IMR-90 (cell line): ENCODE measurements around the gene FNDC10. TPM values are rescaled to one million over a fixed set of nuclear protein-coding genes. Genes with fewer than 3 reads are reported as not detected.

Source experiments
- ATAC-seq: fragments of 200-7000 bp; cut with Tn5 transposase; 2 replicates; pipeline ENCODE4 v1.9.1; 2020; ENCODE audit warnings: low read depth, mild to moderate bottlenecking, moderate library complexity
- BruUV-seq: library from RNA; stranded (reverse); fragments of 400-500 nt; replicated peaks from 2 replicates; lab custom pipeline; 2021; lab: Mats Ljungman, UMichigan
- CTCF ChIA-PET: fragments of 300-600 bp; formaldehyde crosslinking; extraction: SDS; loops from one replicate; lab custom pipeline; 2021; ENCODE audit warnings: antibody characterized with exemption; lab: Yijun Ruan, JAX
- POLR2A ChIA-PET: fragments of 300-600 bp; sonication (Branson Sonifier 250); formaldehyde crosslinking; loops from one replicate; lab custom pipeline; 2022; ENCODE audit warnings: antibody characterized with exemption; ENCODE audit not compliant: unreplicated experiment; lab: Charles Lee
- DNase-seq: peaks from one replicate; pipeline ENCODE4 v3.0.0; 2013
- H2AFZ ChIP-seq: replicated peaks from 2 replicates; pipeline ENCODE3; 2013; ENCODE audit warnings: low read length, mild to moderate bottlenecking; ENCODE audit not compliant: poor library complexity
- H2AK5ac ChIP-seq: 2 replicates; pipeline ENCODE4 v1.6.1; 2013; ENCODE audit warnings: low read depth, low read length, inconsistent platforms
- H2AK9ac ChIP-seq: replicated peaks from 2 replicates; pipeline ENCODE3; 2013; ENCODE audit warnings: mild to moderate bottlenecking, low read depth, low read length, moderate library complexity; ENCODE audit not compliant: poor library complexity
- H2BK120ac ChIP-seq: 2 replicates; pipeline ENCODE4 v1.6.1; 2013; ENCODE audit warnings: low read depth, low read length, inconsistent platforms
- H2BK15ac ChIP-seq: 3 replicates; pipeline ENCODE4 v1.6.1; 2013; ENCODE audit warnings: low read depth, low read length, inconsistent platforms
- H2BK20ac ChIP-seq: 2 replicates; pipeline ENCODE4 v1.6.1; 2013; ENCODE audit warnings: low read depth, mild to moderate bottlenecking, inconsistent platforms, low read length, moderate library complexity
- H2BK5ac ChIP-seq: 2 replicates; pipeline ENCODE4 v1.6.1; 2013; ENCODE audit warnings: mild to moderate bottlenecking, low read depth, low read length, inconsistent platforms; ENCODE audit not compliant: poor library complexity, severe bottlenecking
- H3K14ac ChIP-seq: replicated peaks from 2 replicates; pipeline ENCODE4 v1.6.1; 2013; ENCODE audit warnings: low read depth, low read length, inconsistent platforms
- H3K18ac ChIP-seq: 2 replicates; pipeline ENCODE4 v1.6.1; 2013; ENCODE audit warnings: low read depth, low read length, control low read depth
- H3K23ac ChIP-seq: 2 replicates; pipeline ENCODE4 v1.6.1; 2013; ENCODE audit warnings: low read depth, low read length, inconsistent platforms
- H3K27ac ChIP-seq: 2 replicates; pipeline ENCODE4 v1.5.1; 2013; ENCODE audit warnings: mild to moderate bottlenecking, control low read depth, low read length; ENCODE audit not compliant: insufficient read depth
- H3K27me3 ChIP-seq: 2 replicates; pipeline ENCODE4 v1.6.1; 2013; ENCODE audit warnings: low read length; ENCODE audit not compliant: control insufficient read depth, insufficient read depth
- H3K36me3 ChIP-seq: 2 replicates; pipeline ENCODE4 v1.6.1; 2013; ENCODE audit warnings: low read length, mixed read lengths; ENCODE audit not compliant: control insufficient read depth, insufficient read depth
- H3K4ac ChIP-seq: 2 replicates; pipeline ENCODE4 v1.6.1; 2013; ENCODE audit warnings: low read depth, low read length, inconsistent platforms
- H3K4me1 ChIP-seq: 2 replicates; pipeline ENCODE4 v1.6.1; 2013; ENCODE audit warnings: low read length, mixed read lengths; ENCODE audit not compliant: control insufficient read depth, insufficient read depth
- H3K4me2 ChIP-seq: 2 replicates; pipeline ENCODE4 v1.6.1; 2013; ENCODE audit warnings: low read depth, mild to moderate bottlenecking, control low read depth, low read length, moderate library complexity
- H3K4me3 ChIP-seq: 2 replicates; pipeline ENCODE4 v1.5.1; 2013; ENCODE audit warnings: low read depth, mild to moderate bottlenecking, control low read depth, low read length, moderate library complexity; ENCODE audit not compliant: insufficient read depth
- H3K56ac ChIP-seq: 2 replicates; pipeline ENCODE4 v1.6.1; 2013; ENCODE audit warnings: low read length, inconsistent platforms; ENCODE audit not compliant: insufficient read depth; ENCODE audit errors: extremely low read depth
- H3K79me1 ChIP-seq, 2 experiments: 2 replicates each; pipeline ENCODE4 v1.6.1; 2013; ENCODE audit warnings: low read length in 2 of 2, inconsistent platforms in 1 of 2, low read depth in 1 of 2
- H3K9ac ChIP-seq: 2 replicates; pipeline ENCODE4 v1.6.1; 2013; ENCODE audit warnings: low read depth, low read length, control low read depth
- H3K9me1 ChIP-seq: 2 replicates; pipeline ENCODE4 v1.6.1; 2013; ENCODE audit warnings: low read length, inconsistent platforms; ENCODE audit not compliant: insufficient read depth
- H3K9me3 ChIP-seq: 2 replicates; pipeline ENCODE4 v1.6.1; 2013; ENCODE audit warnings: low read length; ENCODE audit not compliant: control insufficient read depth, insufficient read depth
- H4K20me1 ChIP-seq: 2 replicates; pipeline ENCODE4 v1.6.1; 2013; ENCODE audit warnings: low read length, inconsistent platforms; ENCODE audit not compliant: insufficient read depth
- H4K5ac ChIP-seq: 2 replicates; pipeline ENCODE4 v1.6.1; 2013; ENCODE audit warnings: mild to moderate bottlenecking, low read depth, low read length, control low read depth
- H4K8ac ChIP-seq, 2 experiments: 2 replicates each; pipeline ENCODE4 v1.6.1; 2013; ENCODE audit warnings: low read depth in 2 of 2, low read length in 2 of 2, control low read depth in 1 of 2, inconsistent platforms in 1 of 2
- H4K91ac ChIP-seq: 2 replicates; pipeline ENCODE4 v1.6.1; 2013; ENCODE audit warnings: low read depth, low read length, inconsistent platforms; ENCODE audit not compliant: insufficient read depth
- BHLHE40 ChIP-seq: fragments of 150-350 bp; IDR thresholded peaks from 2 replicates; pipeline ENCODE4 v1.6.1; 2016; ENCODE audit warnings: mild to moderate bottlenecking, low read depth, low read length
- CEBPB ChIP-seq: IDR thresholded peaks from 2 replicates; pipeline ENCODE4 v1.6.1; 2012; ENCODE audit warnings: low read depth, low read length, improper control_type of control experiment
- CHD1 ChIP-seq: IDR thresholded peaks from 2 replicates; pipeline ENCODE4 v1.6.1; 2012; ENCODE audit warnings: low read depth, low read length, improper control_type of control experiment
- FOS ChIP-seq: fragments of 150-350 bp; IDR thresholded peaks from 2 replicates; pipeline ENCODE4 v1.6.1; 2016; ENCODE audit warnings: low read depth, low read length
- MAFK ChIP-seq: IDR thresholded peaks from 2 replicates; pipeline ENCODE4 v1.6.1; 2012; ENCODE audit warnings: low read depth, low read length, improper control_type of control experiment
- MAZ ChIP-seq: IDR thresholded peaks from 2 replicates; pipeline ENCODE4 v1.6.1; 2012; ENCODE audit warnings: low read depth, mild to moderate bottlenecking, low read length, improper control_type of control experiment, moderate library complexity, borderline replicate concordance
- MXI1 ChIP-seq: IDR thresholded peaks from 2 replicates; pipeline ENCODE4 v1.6.1; 2012; ENCODE audit warnings: low read depth, mild to moderate bottlenecking, low read length, moderate library complexity, borderline replicate concordance
- NFE2L2 ChIP-seq: fragments of 150-350 bp; IDR thresholded peaks from 2 replicates; pipeline ENCODE4 v1.6.1; 2016; ENCODE audit warnings: low read depth, mild to moderate bottlenecking, low read length
- POLR2A ChIP-seq: IDR thresholded peaks from 2 replicates; pipeline ENCODE4 v1.6.1; 2012; ENCODE audit warnings: mild to moderate bottlenecking, low read depth, low read length
- RAD21 ChIP-seq: IDR thresholded peaks from 2 replicates; pipeline ENCODE4 v1.6.1; 2012; ENCODE audit warnings: low read length, improper control_type of control experiment
- RCOR1 ChIP-seq: IDR thresholded peaks from 2 replicates; pipeline ENCODE4 v1.6.1; 2012; ENCODE audit warnings: mild to moderate bottlenecking, low read length, improper control_type of control experiment; ENCODE audit not compliant: insufficient replicate concordance
- RFX5 ChIP-seq: IDR thresholded peaks from 2 replicates; pipeline ENCODE4 v1.8.0; 2012; ENCODE audit warnings: low read depth, mild to moderate bottlenecking, low read length, moderate library complexity
- SMC3 ChIP-seq: fragments of 150-350 bp; IDR thresholded peaks from 2 replicates; pipeline ENCODE4 v1.6.1; 2016; ENCODE audit warnings: low read depth, mild to moderate bottlenecking, antibody characterized with exemption, low read length, moderate library complexity
- WGBS, 2 experiments: methylation state at CpG; one replicate each; pipeline versions ENCODE4 v1.1.5 to v1.1.7; 2013; ENCODE audit warnings: missing lambda C conversion rate in 2 of 2; ENCODE audit not compliant: insufficient read length in 1 of 2; ENCODE audit errors: extremely low coverage in 2 of 2; 5-methylcytosine and 5-hydroxymethylcytosine counted together
- dilution Hi-C: fragments of 300-500 bp; cut with HindIII; formaldehyde crosslinking; loops from one replicate; pipeline ENCODE4 v1.14.3; 2018; ENCODE audit warnings: low sequenced_read_pairs; ENCODE audit not compliant: unreplicated experiment
- in situ Hi-C: fragments of 300-500 bp; cut with MboI; formaldehyde crosslinking; loops from 3 replicates; pipeline ENCODE4 v1.14.3; 2019; ENCODE audit warnings: low sequenced_read_pairs, inconsistent platforms, mixed read lengths
- intact Hi-C: fragments of 100-400 bp; cut with micrococcal nuclease; formaldehyde crosslinking; loops from 2 replicates; pipeline ENCODE4 v1.10.0; 2022
- polyA plus RNA-seq, 3 experiments: library from polyadenylated mRNA; depleted of rRNA; stranded (reverse); fragments of >200 nt; gene quantifications; 2 replicates each; pipeline ENCODE4 v1.2.3, GENCODE V29; 2012; ENCODE audit warnings: low replicate concordance in 1 of 3
- total RNA-seq: library from RNA; depleted of rRNA; stranded (reverse); fragments of >200 nt; gene quantifications from 2 replicates; pipeline ENCODE4 v1.2.3, GENCODE V29; 2012
- TF ChIP-seq, protein P1 (sequence below): fragments of 150-350 bp; IDR thresholded peaks from 2 replicates; pipeline ENCODE4 v1.6.1; 2016; ENCODE audit warnings: low read depth, mild to moderate bottlenecking, low read length, moderate library complexity, borderline replicate concordance
- TF ChIP-seq, protein P2 (sequence below): fragments of 150-350 bp; IDR thresholded peaks from 2 replicates; pipeline ENCODE4 v1.6.1; 2017; ENCODE audit warnings: mild to moderate bottlenecking, antibody characterized with exemption, low read length, low read depth

The FNDC10 gene
- total and polyA plus RNA-seq, 2 of the 4 experiments (the other 2 are of a cell fraction): 0.36 to 5.8 TPM

GRCh38 chr1:1630191-1630964 is 30.4 kb upstream of the FNDC10 start:
- no peak for DNase-seq
- Histone ChIP-seq H3K9ac (no peak overlapping the region), H2BK5ac (no peak overlapping the region), H3K27me3 (no peaks in the 10 kb centered on the region), H2AK9ac (no peak overlapping the region), H4K5ac (no peak overlapping the region), H3K9me3 (no peaks in the 10 kb centered on the region), H2BK15ac (no peak overlapping the region), H2AK5ac (no peak overlapping the region), H3K4ac (no peak overlapping the region), H4K8ac (no peak overlapping the region), H4K91ac (no peak overlapping the region), H3K36me3 (peaks cover 21% of the 10 kb centered on the region), H3K18ac (no peak overlapping the region), H3K9me1 (no peaks in the 10 kb centered on the region), H3K4me1 (no peaks in the 10 kb centered on the region; the same call in 1 of the 2 replicates), H3K14ac (no peak overlapping the region), H3K79me1 (no peaks in the 10 kb centered on the region), H3K27ac (no peak overlapping the region), H4K20me1 (no peaks in the 10 kb centered on the region), H2AFZ (no peak overlapping the region), H2BK20ac (no peak overlapping the region), H3K4me3 (no peak overlapping the region), H3K23ac (no peak overlapping the region), H3K4me2 (no peak overlapping the region), H2BK120ac (no peak overlapping the region), H3K56ac (no peak overlapping the region)
- 47% methylated on average over 11 of the region's 81 CpGs; no CpG with 5 or more reads in 1 of the 2 experiments for WGBS, 2 experiments
- TF ChIP-seq FOS (no peak), NFE2L2 (no peak), BHLHE40 (no peak), SMC3 (no peak), MXI1 (no peak), CHD1 (no peak), RCOR1 (no peak), POLR2A (no peak), MAZ (no peak), MAFK (no peak), RAD21 (no peak), RFX5 (no peak), CEBPB (no peak)
- TF ChIP-seq, protein P1, sequence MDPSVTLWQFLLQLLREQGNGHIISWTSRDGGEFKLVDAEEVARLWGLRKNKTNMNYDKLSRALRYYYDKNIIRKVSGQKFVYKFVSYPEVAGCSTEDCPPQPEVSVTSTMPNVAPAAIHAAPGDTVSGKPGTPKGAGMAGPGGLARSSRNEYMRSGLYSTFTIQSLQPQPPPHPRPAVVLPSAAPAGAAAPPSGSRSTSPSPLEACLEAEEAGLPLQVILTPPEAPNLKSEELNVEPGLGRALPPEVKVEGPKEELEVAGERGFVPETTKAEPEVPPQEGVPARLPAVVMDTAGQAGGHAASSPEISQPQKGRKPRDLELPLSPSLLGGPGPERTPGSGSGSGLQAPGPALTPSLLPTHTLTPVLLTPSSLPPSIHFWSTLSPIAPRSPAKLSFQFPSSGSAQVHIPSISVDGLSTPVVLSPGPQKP: no peak
- TF ChIP-seq, protein P2, sequence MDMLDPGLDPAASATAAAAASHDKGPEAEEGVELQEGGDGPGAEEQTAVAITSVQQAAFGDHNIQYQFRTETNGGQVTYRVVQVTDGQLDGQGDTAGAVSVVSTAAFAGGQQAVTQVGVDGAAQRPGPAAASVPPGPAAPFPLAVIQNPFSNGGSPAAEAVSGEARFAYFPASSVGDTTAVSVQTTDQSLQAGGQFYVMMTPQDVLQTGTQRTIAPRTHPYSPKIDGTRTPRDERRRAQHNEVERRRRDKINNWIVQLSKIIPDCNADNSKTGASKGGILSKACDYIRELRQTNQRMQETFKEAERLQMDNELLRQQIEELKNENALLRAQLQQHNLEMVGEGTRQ: no peak
- no peak for ATAC-seq
- CTCF ChIA-PET: no interaction called here
- intact Hi-C loops: no loop called here
- in situ Hi-C loops: no loop called here
- dilution Hi-C loops: no loop called here
- BruUV-seq: no TSS peak
- POLR2A ChIA-PET: no interaction called here
